ENCODE measurements around the gene ZDHHC14. TPM values are rescaled to one million over a fixed set of nuclear protein-coding genes. Genes with fewer than 3 reads are reported as not detected.

The ZDHHC14 gene
- total RNA-seq, 1 experiment from 2014 or later, result 1.7 TPM

DNA sequence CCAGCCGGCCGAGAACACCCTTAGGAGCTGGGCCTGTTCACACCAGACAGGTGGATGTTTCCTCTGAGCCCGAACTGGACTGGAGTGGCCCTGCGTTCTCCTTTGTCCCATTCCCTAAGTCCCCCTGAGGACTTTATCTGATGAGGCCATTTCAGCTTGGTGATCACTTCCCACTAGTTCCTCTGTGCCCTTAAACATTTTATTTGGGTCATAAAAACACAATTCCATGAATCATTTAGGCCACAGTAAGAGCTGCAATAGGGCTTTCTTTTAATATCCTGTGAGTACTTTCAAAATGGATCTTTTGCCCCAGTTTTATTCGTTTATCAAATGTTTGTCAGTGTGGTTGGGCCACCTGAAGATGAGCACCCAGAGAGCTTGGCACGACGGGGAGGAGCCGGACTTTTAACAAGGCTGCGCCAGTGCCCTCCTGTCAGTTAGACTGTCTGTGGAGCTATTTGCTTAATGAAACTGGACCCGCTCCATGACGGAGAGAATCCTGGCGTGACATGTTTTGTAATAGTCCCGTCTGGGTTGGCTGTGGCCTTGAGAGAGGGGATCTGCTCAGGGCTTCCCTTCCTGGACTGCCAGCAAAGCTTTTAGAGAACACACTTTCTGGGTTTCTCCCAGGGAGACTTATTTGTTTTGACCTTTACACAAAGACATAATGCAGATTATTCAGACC, 53.5 kb downstream of the ZDHHC14 start:
- Histone ChIP-seq H2BK5ac (ENCODE audit: insufficient read length, low read length) (no peak overlapping the region), H3K18ac (ENCODE audit: insufficient read length, low read depth, low read length) (no peak overlapping the region), H4K8ac (replicated peaks; ENCODE audit: insufficient read length, low read depth, low read length) (no peak overlapping the region), H3K79me2 (ENCODE audit: insufficient read depth, low read length) (no peaks in the 10 kb centered on the region), H3K23me2 (ENCODE audit: insufficient read length, low read depth, low read length, poor library complexity, severe bottlenecking) (no peaks in the 10 kb centered on the region), H2BK12ac (ENCODE audit: insufficient read length, low read depth, low read length) (no peak overlapping the region), H4K20me1 (ENCODE audit: control insufficient read depth, insufficient read depth, insufficient read length) (no peaks in the 10 kb centered on the region), H2BK120ac (ENCODE audit: low read depth, low read length, poor library complexity, severe bottlenecking) (no peak overlapping the region), H3K9ac (ENCODE audit: extremely low read depth, insufficient read length, low read length) (no peak overlapping the region), H3K4ac (ENCODE audit: low read depth, low read length) (no peak overlapping the region), H4K91ac (ENCODE audit: insufficient read length, low read depth, low read length) (no peak overlapping the region), H3K56ac (ENCODE audit: insufficient read length, low read depth, low read length) (no peak overlapping the region), H3T11ph (ENCODE audit: low read length) (no peak overlapping the region), H3K23ac (ENCODE audit: insufficient read length, low read depth, low read length) (no peak overlapping the region), H2BK20ac (ENCODE audit: low read depth, low read length, poor library complexity, severe bottlenecking) (no peak overlapping the region), H3K4me1 (ENCODE audit: insufficient read depth, low read length) (peaks cover 5% of the 10 kb centered on the region; the same call in 1 of the 2 replicates), H3K4me2 (ENCODE audit: insufficient read depth, insufficient read length, low read length) (no peak overlapping the region), H2BK15ac (ENCODE audit: low read depth, low read length) (no peak overlapping the region), H3K27me3 (ENCODE audit: insufficient read depth, low read length) (no peaks in the 10 kb centered on the region), H3K14ac (ENCODE audit: insufficient read depth, low read length) (no peak overlapping the region), H2AK5ac (ENCODE audit: insufficient read length, low read length) (no peak overlapping the region), H3K79me1 (ENCODE audit: insufficient read depth, low read depth, low read length, poor library complexity, severe bottlenecking) (no peaks in the 10 kb centered on the region), H2AFZ (ENCODE audit: low read length) (no peak overlapping the region), H3K27ac (ENCODE audit: insufficient read length, low read depth, low read length) (no peak overlapping the region), H3K9me3 (ENCODE audit: control insufficient read depth, low read depth, low read length) (no peaks in the 10 kb centered on the region), H4K5ac (ENCODE audit: insufficient read length, low read depth, low read length) (no peak overlapping the region)
- Mint-ChIP-seq H3K27me3 (ENCODE audit: low read depth) (no peaks in the 10 kb centered on the region), H3K4me3 (no peak overlapping the region), H3K36me3 (ENCODE audit: insufficient read depth in 1 of 3, low read depth in 3 of 3) (0 out of 7 replicates have a peak, but pooled peaks cover 0 to 2% (median 0%) of the 10 kb centered on the region in 3 experiments), H3K4me1 (peaks cover 33 to 49% of the 10 kb centered on the region in 2 experiments), H3K9me3 (no peaks in the 10 kb centered on the region), H3K27ac (no peak overlapping the region; a peak in 1 of 7 replicates)
- TF ChIP-seq, protein P1, sequence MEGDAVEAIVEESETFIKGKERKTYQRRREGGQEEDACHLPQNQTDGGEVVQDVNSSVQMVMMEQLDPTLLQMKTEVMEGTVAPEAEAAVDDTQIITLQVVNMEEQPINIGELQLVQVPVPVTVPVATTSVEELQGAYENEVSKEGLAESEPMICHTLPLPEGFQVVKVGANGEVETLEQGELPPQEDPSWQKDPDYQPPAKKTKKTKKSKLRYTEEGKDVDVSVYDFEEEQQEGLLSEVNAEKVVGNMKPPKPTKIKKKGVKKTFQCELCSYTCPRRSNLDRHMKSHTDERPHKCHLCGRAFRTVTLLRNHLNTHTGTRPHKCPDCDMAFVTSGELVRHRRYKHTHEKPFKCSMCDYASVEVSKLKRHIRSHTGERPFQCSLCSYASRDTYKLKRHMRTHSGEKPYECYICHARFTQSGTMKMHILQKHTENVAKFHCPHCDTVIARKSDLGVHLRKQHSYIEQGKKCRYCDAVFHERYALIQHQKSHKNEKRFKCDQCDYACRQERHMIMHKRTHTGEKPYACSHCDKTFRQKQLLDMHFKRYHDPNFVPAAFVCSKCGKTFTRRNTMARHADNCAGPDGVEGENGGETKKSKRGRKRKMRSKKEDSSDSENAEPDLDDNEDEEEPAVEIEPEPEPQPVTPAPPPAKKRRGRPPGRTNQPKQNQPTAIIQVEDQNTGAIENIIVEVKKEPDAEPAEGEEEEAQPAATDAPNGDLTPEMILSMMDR (conservative IDR thresholded peaks at IDR 0.05), result no peak
- no CpG with 5 or more reads among the region's 13 CpGs for WGBS (ENCODE audit: extremely low coverage, insufficient read length, low lambda C conversion rate)
- no peak for DNase-seq

Data from H9 (cell line).